ENCODE data around the gene CTCF.

CTCF gene

GRCh38 chr16:67526149-67526791 is 36.1 kb upstream of the CTCF start:
- H3K4me3 ChIP-seq (ENCODE audit: low read depth in 1 of 2, low read length in 1 of 2), result no peak overlapping the region
- H3K36me3 ChIP-seq, result no peaks in the 10 kb centered on the region
- no peaks in the 10 kb centered on the region for H3K9me3 ChIP-seq
- no peaks in the 10 kb centered on the region for H3K27me3 ChIP-seq
- peaks cover 34% of the 10 kb centered on the region in 2 experiments for H3K4me1 ChIP-seq (ENCODE audit: control insufficient read depth in 1 of 2, insufficient read depth in 1 of 2, low read depth in 1 of 2, low read length in 1 of 2)
- TF ChIP-seq CTCF (IDR thresholded peaks at IDR 0.05), result no peak
- H3K27ac ChIP-seq, result no peak overlapping the region

- Histone ChIP-seq H3K4me3 (ENCODE audit: low read depth in 1 of 2, low read length in 1 of 2) (peak within 1 kb of the TSS; percentile 87 to 96), H3K4me1 (ENCODE audit: control insufficient read depth in 1 of 2, insufficient read depth in 1 of 2, low read depth in 1 of 2, low read length in 1 of 2) (peaks cover 43 to 47% of the 10 kb centered on the region in 2 experiments), H3K36me3 (no peaks in the 10 kb centered on the region), H3K27me3 (no peaks in the 10 kb centered on the region), H3K9me3 (no peaks in the 10 kb centered on the region), H3K27ac (peak within 1 kb of the TSS; percentile 94)
- no peak for TF ChIP-seq CTCF (IDR thresholded peaks at IDR 0.05)
Observed at GRCh38 chr16:67528222-67528869, 34.0 kb upstream of the CTCF start, which contains the start of gene RIPOR1. RIPOR1 (plus strand) TSS chr16:67528829; CDS start chr16:67538447, 9,618 bp downstream.

- Histone ChIP-seq H3K4me1 (ENCODE audit: control insufficient read depth in 1 of 2, insufficient read depth in 1 of 2, low read depth in 1 of 2, low read length in 1 of 2) (peaks cover 43 to 53% of the 10 kb centered on the region in 2 experiments), H3K36me3 (no peaks in the 10 kb centered on the region), H3K4me3 (ENCODE audit: low read depth in 1 of 2, low read length in 1 of 2) (peak overlapping the region; percentile 87 to 96), H3K27ac (peak overlapping the region; percentile 94), H3K27me3 (no peaks in the 10 kb centered on the region), H3K9me3 (no peaks in the 10 kb centered on the region)
- TF ChIP-seq CTCF (IDR thresholded peaks at IDR 0.05), result no peak
Observed at GRCh38 chr16:67528870-67529581, 33.3 kb upstream of the CTCF start.

GRCh38 chr16:67529582-67530012 is 32.7 kb upstream of the CTCF start:
- Histone ChIP-seq H3K27ac (peak overlapping the region; percentile 94), H3K9me3 (no peaks in the 10 kb centered on the region), H3K4me1 (ENCODE audit: control insufficient read depth in 1 of 2, insufficient read depth in 1 of 2, low read depth in 1 of 2, low read length in 1 of 2) (peaks cover 43 to 59% of the 10 kb centered on the region in 2 experiments), H3K4me3 (ENCODE audit: low read depth in 1 of 2, low read length in 1 of 2) (peak overlapping the region; percentile 87 to 96), H3K27me3 (no peaks in the 10 kb centered on the region), H3K36me3 (no peaks in the 10 kb centered on the region)
- TF ChIP-seq CTCF (IDR thresholded peaks at IDR 0.05), result no peak

- TF ChIP-seq CTCF (IDR thresholded peaks at IDR 0.05), result no peak
- Histone ChIP-seq H3K27ac (peak overlapping the region; percentile 94), H3K4me1 (ENCODE audit: control insufficient read depth in 1 of 2, insufficient read depth in 1 of 2, low read depth in 1 of 2, low read length in 1 of 2) (peaks cover 43 to 59% of the 10 kb centered on the region in 2 experiments), H3K36me3 (no peaks in the 10 kb centered on the region), H3K27me3 (no peaks in the 10 kb centered on the region), H3K4me3 (ENCODE audit: low read depth in 1 of 2, low read length in 1 of 2) (peak overlapping the region; percentile 87 to 96), H3K9me3 (no peaks in the 10 kb centered on the region)
Observed at GRCh38 chr16:67530013-67530939, 32.0 kb upstream of the CTCF start.

Measured in neutrophil (primary cell).